Testis (tissue), 2 donors: ENCODE measurements around the gene NAP1L4.

ENCODE experiments used
- POLR2A ChIP-seq: fragments of 450-650 bp; IDR thresholded peaks from one replicate; pipeline ENCODE4 v1.6.1; 2017; ENCODE audit warnings: antibody characterized with exemption, mild to moderate bottlenecking, moderate library complexity
- TF ChIP-seq, protein P1 (sequence below), 3 experiments: fragments of 450-650 bp in 2 of 3; fragments of 200-600 bp in 1 of 3; sonication (generic) in 1 of 3; IDR thresholded peaks; one replicate each; pipeline ENCODE4 v1.5.1; 2016 to 2019; ENCODE audit warnings: antibody characterized with exemption in 3 of 3, mild to moderate bottlenecking in 2 of 3, moderate library complexity in 1 of 3

DNA sequence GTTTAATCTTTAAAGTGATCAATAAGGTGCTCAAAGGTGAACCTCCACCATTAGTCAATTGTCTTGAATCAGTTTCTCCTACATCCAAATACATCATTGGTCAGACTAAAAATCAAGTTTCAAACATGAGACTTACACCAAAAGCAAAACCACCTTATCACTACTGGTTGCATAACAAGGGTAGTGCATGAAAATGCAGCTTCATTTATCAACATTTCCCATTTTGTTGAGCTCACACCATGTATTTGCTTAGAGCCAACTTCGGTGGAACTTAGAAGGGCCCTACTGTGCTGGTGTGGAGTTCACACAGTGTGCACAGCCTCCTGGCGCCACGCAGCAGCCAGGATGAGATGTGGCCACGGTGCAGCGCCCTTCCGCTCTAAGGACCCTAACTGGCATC lies 39.8 kb downstream of the NAP1L4 start:
- TF ChIP-seq, protein P1, sequence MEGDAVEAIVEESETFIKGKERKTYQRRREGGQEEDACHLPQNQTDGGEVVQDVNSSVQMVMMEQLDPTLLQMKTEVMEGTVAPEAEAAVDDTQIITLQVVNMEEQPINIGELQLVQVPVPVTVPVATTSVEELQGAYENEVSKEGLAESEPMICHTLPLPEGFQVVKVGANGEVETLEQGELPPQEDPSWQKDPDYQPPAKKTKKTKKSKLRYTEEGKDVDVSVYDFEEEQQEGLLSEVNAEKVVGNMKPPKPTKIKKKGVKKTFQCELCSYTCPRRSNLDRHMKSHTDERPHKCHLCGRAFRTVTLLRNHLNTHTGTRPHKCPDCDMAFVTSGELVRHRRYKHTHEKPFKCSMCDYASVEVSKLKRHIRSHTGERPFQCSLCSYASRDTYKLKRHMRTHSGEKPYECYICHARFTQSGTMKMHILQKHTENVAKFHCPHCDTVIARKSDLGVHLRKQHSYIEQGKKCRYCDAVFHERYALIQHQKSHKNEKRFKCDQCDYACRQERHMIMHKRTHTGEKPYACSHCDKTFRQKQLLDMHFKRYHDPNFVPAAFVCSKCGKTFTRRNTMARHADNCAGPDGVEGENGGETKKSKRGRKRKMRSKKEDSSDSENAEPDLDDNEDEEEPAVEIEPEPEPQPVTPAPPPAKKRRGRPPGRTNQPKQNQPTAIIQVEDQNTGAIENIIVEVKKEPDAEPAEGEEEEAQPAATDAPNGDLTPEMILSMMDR (IDR thresholded peaks at IDR 0.05): no peak
- TF ChIP-seq POLR2A: no peak
